Measurements from ENCODE around the gene SLCO2B1. TPM values are rescaled to one million over a fixed set of nuclear protein-coding genes. Genes with fewer than 3 reads are reported as not detected.

SLCO2B1 gene
- total RNA-seq, 1 experiment from 2014 or later, result not detected

DNA sequence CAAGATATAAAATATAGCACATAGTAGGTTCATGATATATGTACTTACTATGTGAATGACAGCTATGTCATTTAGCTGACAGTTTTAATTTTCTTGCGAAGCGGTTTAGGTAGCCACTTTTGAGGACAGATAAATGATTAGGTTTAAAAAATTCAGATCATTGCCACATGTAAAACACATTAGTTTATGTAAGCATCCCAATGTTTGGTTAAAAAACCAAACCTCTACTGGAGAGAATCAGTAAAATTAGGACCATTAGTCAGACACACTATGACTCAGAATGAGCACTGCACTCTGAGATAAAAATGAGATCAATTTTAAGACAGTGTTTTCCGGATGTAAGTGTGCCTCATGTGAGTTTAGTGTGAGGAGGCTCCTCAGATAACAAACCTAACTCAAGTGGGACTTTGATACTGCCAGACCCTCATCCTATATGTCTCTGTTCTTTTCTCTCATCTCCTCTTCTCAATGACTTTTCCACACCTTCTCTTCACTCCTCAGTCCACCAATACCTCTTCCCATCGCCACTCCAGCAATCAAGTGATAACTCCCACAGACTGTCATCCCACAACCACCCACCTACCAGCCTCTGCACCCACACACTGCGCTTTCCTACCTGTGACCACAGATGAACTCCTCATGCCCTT, 47.4 kb upstream of the SLCO2B1 start:
- H3K9ac ChIP-seq (ENCODE audit: extremely low read depth, insufficient read length, low read length), result no peak overlapping the region
- H3K79me1 ChIP-seq (ENCODE audit: insufficient read depth, low read depth, low read length, poor library complexity, severe bottlenecking), result no peaks in the 10 kb centered on the region
- no peak overlapping the region for H3K27ac ChIP-seq (ENCODE audit: insufficient read length, low read depth, low read length)
- no peaks in the 10 kb centered on the region for H3K9me3 ChIP-seq (ENCODE audit: control insufficient read depth, low read depth, low read length)
- no CpG with 5 or more reads among the region's 5 CpGs for WGBS (ENCODE audit: extremely low coverage, insufficient read length, low lambda C conversion rate)
- peaks cover 0 to 5% (median 4%) of the 10 kb centered on the region in 3 experiments; a peak in 5 of 7 replicates for H3K36me3 Mint-ChIP-seq (ENCODE audit: insufficient read depth in 1 of 3, low read depth in 3 of 3)
- no peak overlapping the region for H4K91ac ChIP-seq (ENCODE audit: insufficient read length, low read depth, low read length)
- H3K4me1 ChIP-seq (ENCODE audit: insufficient read depth, low read length), result peaks cover 2% of the 10 kb centered on the region; the same call in 1 of the 2 replicates
- no peaks in the 10 kb centered on the region for H3K27me3 ChIP-seq (ENCODE audit: insufficient read depth, low read length)
- H3K9me3 Mint-ChIP-seq, result peaks cover 10 to 12% of the 10 kb centered on the region in 2 experiments
- TF ChIP-seq CTCF (conservative IDR thresholded peaks at IDR 0.05), result no peak
- H2BK5ac ChIP-seq (ENCODE audit: insufficient read length, low read length), result no peak overlapping the region
- H4K5ac ChIP-seq (ENCODE audit: insufficient read length, low read depth, low read length), result no peak overlapping the region
- no peak overlapping the region for H3K18ac ChIP-seq (ENCODE audit: insufficient read length, low read depth, low read length)
- H2AK5ac ChIP-seq (ENCODE audit: insufficient read length, low read length), result no peak overlapping the region
- H3K14ac ChIP-seq (ENCODE audit: insufficient read depth, low read length), result no peak overlapping the region
- H4K8ac ChIP-seq (replicated peaks; ENCODE audit: insufficient read length, low read depth, low read length), result no peak overlapping the region
- DNase-seq, result no peak
- H3K4me2 ChIP-seq (ENCODE audit: insufficient read depth, insufficient read length, low read length), result no peak overlapping the region
- no peaks in the 10 kb centered on the region for H3K23me2 ChIP-seq (ENCODE audit: insufficient read length, low read depth, low read length, poor library complexity, severe bottlenecking)
- no peak overlapping the region for H2BK120ac ChIP-seq (ENCODE audit: low read depth, low read length, poor library complexity, severe bottlenecking)
- no peak overlapping the region for H3K27ac Mint-ChIP-seq
- peaks cover 14 to 17% of the 10 kb centered on the region in 2 experiments for H3K4me1 Mint-ChIP-seq
- H3K4me3 Mint-ChIP-seq, result no peak overlapping the region
- H3K27me3 Mint-ChIP-seq (ENCODE audit: low read depth), result peaks cover 7% of the 10 kb centered on the region; the same call in 1 of the 2 replicates
- H2BK20ac ChIP-seq (ENCODE audit: low read depth, low read length, poor library complexity, severe bottlenecking), result no peak overlapping the region
- H2AFZ ChIP-seq (ENCODE audit: low read length), result no peak overlapping the region
- no peak overlapping the region for H3K23ac ChIP-seq (ENCODE audit: insufficient read length, low read depth, low read length)
- no peak overlapping the region for H3K4ac ChIP-seq (ENCODE audit: low read depth, low read length)
- H4K20me1 ChIP-seq (ENCODE audit: control insufficient read depth, insufficient read depth, insufficient read length), result no peaks in the 10 kb centered on the region
- no peak overlapping the region for H2BK15ac ChIP-seq (ENCODE audit: low read depth, low read length)
- H3T11ph ChIP-seq (ENCODE audit: low read length), result no peak overlapping the region
- H3K56ac ChIP-seq (ENCODE audit: insufficient read length, low read depth, low read length), result no peak overlapping the region
- no peak overlapping the region for H2BK12ac ChIP-seq (ENCODE audit: insufficient read length, low read depth, low read length)
- no peaks in the 10 kb centered on the region for H3K79me2 ChIP-seq (ENCODE audit: insufficient read depth, low read length)

All from H9 (cell line).